ENCODE data around the gene C15orf39.

Gene C15orf39

GRCh38 chr15:75188499-75188898 is 13.2 kb upstream of the C15orf39 start:
- Histone ChIP-seq H3K36me3 (ENCODE audit: control insufficient read depth, low read length) (no peaks in the 10 kb centered on the region), H3K27me3 (ENCODE audit: control insufficient read depth, low read length) (no peaks in the 10 kb centered on the region), H3K4me3 (ENCODE audit: low read length) (no peak overlapping the region), H3K79me2 (ENCODE audit: control insufficient read depth, low read length) (no peaks in the 10 kb centered on the region), H3K4me2 (ENCODE audit: low read length) (no peak overlapping the region), H4K20me1 (ENCODE audit: control insufficient read depth, insufficient read depth, low read depth, low read length) (no peaks in the 10 kb centered on the region), H3K9me2 (replicated peaks; ENCODE audit: control insufficient read depth, low read length) (no peaks in the 10 kb centered on the region), H3K9me3 (ENCODE audit: control insufficient read depth, insufficient read depth, low read length) (no peaks in the 10 kb centered on the region), H3K4me1 (ENCODE audit: control insufficient read depth, low read length) (no peaks in the 10 kb centered on the region), H3F3A (ENCODE audit: control insufficient read depth, insufficient read depth) (no peaks in the 10 kb centered on the region), H3K27ac (ENCODE audit: low read depth, low read length) (no peak overlapping the region)
- TF ChIP-seq CTCF (IDR thresholded peaks at IDR 0.05; ENCODE audit: low read depth, low read length, poor library complexity, severe bottlenecking) (no peak), EZH2phosphoT487 (IDR thresholded peaks at IDR 0.05; ENCODE audit: borderline replicate concordance, low read length) (no peak)

- Histone ChIP-seq H3K79me2 (ENCODE audit: control insufficient read depth, low read length) (no peaks in the 10 kb centered on the region), H3F3A (ENCODE audit: control insufficient read depth, insufficient read depth) (no peaks in the 10 kb centered on the region), H3K9me2 (replicated peaks; ENCODE audit: control insufficient read depth, low read length) (no peaks in the 10 kb centered on the region), H3K4me1 (ENCODE audit: control insufficient read depth, low read length) (no peaks in the 10 kb centered on the region), H3K36me3 (ENCODE audit: control insufficient read depth, low read length) (no peaks in the 10 kb centered on the region), H3K27ac (ENCODE audit: low read depth, low read length) (no peak overlapping the region), H3K4me2 (ENCODE audit: low read length) (no peak overlapping the region), H3K9me3 (ENCODE audit: control insufficient read depth, insufficient read depth, low read length) (no peaks in the 10 kb centered on the region), H4K20me1 (ENCODE audit: control insufficient read depth, insufficient read depth, low read depth, low read length) (no peaks in the 10 kb centered on the region), H3K4me3 (ENCODE audit: low read length) (no peak overlapping the region), H3K27me3 (ENCODE audit: control insufficient read depth, low read length) (peaks cover 9% of the 10 kb centered on the region)
- TF ChIP-seq CTCF (IDR thresholded peaks at IDR 0.05; ENCODE audit: low read depth, low read length, poor library complexity, severe bottlenecking), result no peak
- no peak for TF ChIP-seq EZH2phosphoT487 (IDR thresholded peaks at IDR 0.05; ENCODE audit: borderline replicate concordance, low read length)
Observed at GRCh38 chr15:75191235-75191634, 10.4 kb upstream of the C15orf39 start.

GRCh38 chr15:75192307-75192706 is 9.4 kb upstream of the C15orf39 start:
- H4K20me1 ChIP-seq (ENCODE audit: control insufficient read depth, insufficient read depth, low read depth, low read length), result no peaks in the 10 kb centered on the region
- no peaks in the 10 kb centered on the region for H3K4me1 ChIP-seq (ENCODE audit: control insufficient read depth, low read length)
- TF ChIP-seq CTCF (IDR thresholded peaks at IDR 0.05; ENCODE audit: low read depth, low read length, poor library complexity, severe bottlenecking) (no peak), EZH2phosphoT487 (IDR thresholded peaks at IDR 0.05; ENCODE audit: borderline replicate concordance, low read length) (no peak)
- no peaks in the 10 kb centered on the region for H3K9me2 ChIP-seq (replicated peaks; ENCODE audit: control insufficient read depth, low read length)
- no peaks in the 10 kb centered on the region for H3K79me2 ChIP-seq (ENCODE audit: control insufficient read depth, low read length)
- no peak overlapping the region for H3K4me2 ChIP-seq (ENCODE audit: low read length)
- no peak overlapping the region for H3K27ac ChIP-seq (ENCODE audit: low read depth, low read length)
- no peak overlapping the region for H3K4me3 ChIP-seq (ENCODE audit: low read length)
- no peaks in the 10 kb centered on the region for H3K9me3 ChIP-seq (ENCODE audit: control insufficient read depth, insufficient read depth, low read length)
- peaks cover 9% of the 10 kb centered on the region for H3K27me3 ChIP-seq (ENCODE audit: control insufficient read depth, low read length)
- no peaks in the 10 kb centered on the region for H3F3A ChIP-seq (ENCODE audit: control insufficient read depth, insufficient read depth)
- H3K36me3 ChIP-seq (ENCODE audit: control insufficient read depth, low read length), result no peaks in the 10 kb centered on the region

GRCh38 chr15:75193272-75193671 is 8.4 kb upstream of the C15orf39 start:
- Histone ChIP-seq H3K79me2 (ENCODE audit: control insufficient read depth, low read length) (no peaks in the 10 kb centered on the region), H3K4me2 (ENCODE audit: low read length) (no peak overlapping the region), H3K4me3 (ENCODE audit: low read length) (no peak overlapping the region), H3K9me2 (replicated peaks; ENCODE audit: control insufficient read depth, low read length) (no peaks in the 10 kb centered on the region), H3F3A (ENCODE audit: control insufficient read depth, insufficient read depth) (no peaks in the 10 kb centered on the region), H3K4me1 (ENCODE audit: control insufficient read depth, low read length) (no peaks in the 10 kb centered on the region), H3K27me3 (ENCODE audit: control insufficient read depth, low read length) (peaks cover 9% of the 10 kb centered on the region), H3K36me3 (ENCODE audit: control insufficient read depth, low read length) (no peaks in the 10 kb centered on the region), H3K9me3 (ENCODE audit: control insufficient read depth, insufficient read depth, low read length) (no peaks in the 10 kb centered on the region), H4K20me1 (ENCODE audit: control insufficient read depth, insufficient read depth, low read depth, low read length) (no peaks in the 10 kb centered on the region), H3K27ac (ENCODE audit: low read depth, low read length) (no peak overlapping the region)
- TF ChIP-seq CTCF (IDR thresholded peaks at IDR 0.05; ENCODE audit: low read depth, low read length, poor library complexity, severe bottlenecking) (no peak), EZH2phosphoT487 (IDR thresholded peaks at IDR 0.05; ENCODE audit: borderline replicate concordance, low read length) (no peak)

Data from DOHH2 (cell line).